GM21717 (cell line): ENCODE measurements around the gene TNNC2.

Source experiments
- ATAC-seq: cut with Tn5 transposase; IDR thresholded peaks from one replicate; pipeline ENCODE4 v1.9.1; 2021; ENCODE audit warnings: mild to moderate bottlenecking, moderate library complexity; ENCODE audit not compliant: unreplicated experiment

The TNNC2 gene

DNA sequence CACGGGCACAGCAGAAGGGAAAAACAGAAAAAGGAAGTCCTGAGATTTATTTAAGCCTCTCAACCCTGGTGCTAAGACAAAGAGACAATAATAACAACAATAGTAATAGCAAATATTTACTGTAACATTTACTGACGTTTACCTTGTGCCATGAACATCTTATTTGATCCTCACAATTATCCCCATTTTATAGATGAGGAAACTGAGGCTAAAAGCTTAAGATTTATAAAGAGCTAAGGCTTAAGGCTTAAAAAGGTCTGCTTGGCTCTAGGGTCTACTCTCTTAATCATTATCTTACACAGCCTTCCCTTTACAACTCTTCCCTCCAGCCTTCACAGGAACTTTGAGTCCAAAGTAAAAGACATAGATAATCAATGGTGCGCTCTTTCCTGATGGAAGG is 38.8 kb downstream of the TNNC2 start:
- ATAC-seq, result no peak

DNA sequence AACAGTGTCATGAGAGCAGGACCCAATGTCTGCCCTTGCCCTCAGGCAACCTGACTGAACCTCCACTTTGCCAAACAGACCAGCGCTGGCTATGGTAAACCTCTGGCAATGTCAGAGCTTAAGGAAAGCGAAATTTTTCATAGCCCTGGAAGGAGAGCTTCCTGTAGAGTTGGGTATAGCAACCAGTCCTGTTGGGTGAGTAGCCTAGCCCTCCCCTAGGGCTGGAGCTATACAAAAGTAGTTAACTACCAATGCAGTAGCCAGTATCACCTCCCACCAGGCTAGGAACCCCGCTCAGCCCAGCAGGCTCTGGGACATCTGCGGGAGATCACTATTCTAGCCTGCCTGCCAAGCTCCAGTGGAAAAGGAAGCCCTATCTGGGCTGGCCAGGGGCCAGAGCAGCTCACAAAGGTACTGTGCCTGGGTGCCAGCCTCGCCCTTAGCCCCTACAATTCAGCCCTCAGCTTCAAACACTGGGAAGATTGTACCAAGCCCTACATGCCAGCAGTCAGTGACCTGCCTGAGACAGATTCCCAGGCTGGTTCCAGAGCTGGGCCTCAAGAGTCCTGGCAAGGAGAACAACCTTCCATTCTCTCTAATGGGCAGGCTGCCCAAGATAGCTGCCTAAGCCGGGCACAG is 43.3 kb downstream of the TNNC2 start:
- ATAC-seq, result no peak

GRCh38 chr20:45782890-45783289 is 44.2 kb downstream of the TNNC2 start:
- ATAC-seq, result no peak

- no peak for ATAC-seq
These were observed 45.7 kb downstream of the TNNC2 start for GRCh38 chr20:45781391-45781931.

DNA sequence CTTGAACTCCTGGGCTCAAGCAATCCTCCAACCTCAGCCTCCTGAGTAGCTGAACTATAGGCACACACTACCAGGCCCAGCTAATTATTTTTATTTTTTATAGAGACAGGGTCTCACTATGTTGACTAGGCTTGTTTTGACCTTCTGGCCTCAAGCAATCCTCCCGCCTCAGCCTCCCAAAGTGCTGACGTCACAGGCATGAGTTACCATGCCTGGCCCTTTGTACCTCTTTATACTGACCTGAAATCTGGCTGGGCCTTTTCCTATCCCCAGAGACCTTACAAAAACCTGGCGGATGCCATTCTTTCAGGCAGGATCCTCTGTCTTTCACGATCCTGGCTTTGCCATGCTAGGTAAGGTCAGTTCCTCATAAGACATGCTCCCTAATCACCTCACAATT is 47.0 kb downstream of the TNNC2 start:
- ATAC-seq, result no peak

- ATAC-seq, result no peak
These were observed 47.8 kb downstream of the TNNC2 start for GRCh38 chr20:45779011-45779915.

GRCh38 chr20:45776931-45777330 is 50.2 kb downstream of the TNNC2 start:
- ATAC-seq, result no peak

DNA sequence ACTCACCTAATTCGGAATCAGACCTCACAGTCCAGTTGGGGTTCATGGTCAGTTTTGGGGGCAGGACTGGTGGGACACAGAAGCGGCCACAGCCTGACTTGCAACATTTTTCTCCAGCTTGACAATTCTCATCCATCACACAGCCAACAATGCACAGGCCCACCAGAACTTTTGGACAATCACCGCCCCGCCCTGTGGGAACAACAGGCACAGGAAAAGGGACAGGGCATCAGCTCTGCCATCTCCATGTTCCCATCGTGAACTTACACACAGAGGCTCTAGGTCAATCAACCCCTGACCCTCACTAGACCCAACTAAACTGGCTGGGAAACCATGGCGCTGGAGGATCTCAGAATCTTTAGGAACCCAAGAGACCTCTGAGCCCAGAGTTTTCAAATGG is 51.7 kb downstream of the TNNC2 start:
- no peak for ATAC-seq

- ATAC-seq, result no peak
These were observed 52.2 kb downstream of the TNNC2 start for GRCh38 chr20:45774945-45775344.
